ENCODE measurements around the gene MID1IP1. TPM values are rescaled to one million over a fixed set of nuclear protein-coding genes. Genes with fewer than 3 reads are reported as not detected.

MID1IP1 gene
- total RNA-seq, 2 donors from 2014 or later: 36.7 to 41.7 TPM

DNA sequence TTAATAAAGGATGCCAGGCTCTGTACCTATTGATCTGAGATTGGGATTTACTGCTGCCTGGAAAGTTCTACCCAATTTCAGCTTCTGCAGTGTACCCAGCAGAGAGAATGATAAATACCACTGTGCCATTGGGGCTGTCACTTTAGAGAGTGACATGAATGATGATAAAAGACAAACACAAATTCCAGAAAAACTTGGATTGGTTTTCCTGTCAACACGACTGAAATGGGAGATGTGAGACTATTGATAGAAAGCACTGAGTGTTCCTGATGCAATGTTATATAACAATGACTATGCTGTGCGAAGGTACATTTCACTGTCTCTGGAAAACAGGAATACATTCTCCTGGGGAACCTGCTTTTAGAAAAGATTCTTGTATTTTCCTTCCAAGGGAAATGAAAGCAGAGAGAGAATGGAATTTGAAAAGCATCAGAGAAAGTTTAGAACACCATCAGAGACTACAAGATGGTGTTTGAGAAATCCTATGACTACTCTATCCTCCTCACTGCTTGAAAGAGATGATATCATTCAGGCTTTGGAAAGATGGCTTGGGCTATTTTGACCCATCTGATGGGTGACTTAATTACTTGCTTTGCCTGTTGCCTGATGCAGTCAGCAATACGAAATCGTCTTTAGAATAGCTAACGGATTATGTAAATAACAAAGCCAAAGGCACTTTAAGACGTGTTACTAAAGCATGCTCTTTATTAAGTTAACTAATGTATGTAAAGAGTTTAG is 49.7 kb downstream of the MID1IP1 start:
- no peak for DNase-seq (ENCODE audit: low spot score)
- intact Hi-C loops (cut with DNase I): no loop called here

DNA sequence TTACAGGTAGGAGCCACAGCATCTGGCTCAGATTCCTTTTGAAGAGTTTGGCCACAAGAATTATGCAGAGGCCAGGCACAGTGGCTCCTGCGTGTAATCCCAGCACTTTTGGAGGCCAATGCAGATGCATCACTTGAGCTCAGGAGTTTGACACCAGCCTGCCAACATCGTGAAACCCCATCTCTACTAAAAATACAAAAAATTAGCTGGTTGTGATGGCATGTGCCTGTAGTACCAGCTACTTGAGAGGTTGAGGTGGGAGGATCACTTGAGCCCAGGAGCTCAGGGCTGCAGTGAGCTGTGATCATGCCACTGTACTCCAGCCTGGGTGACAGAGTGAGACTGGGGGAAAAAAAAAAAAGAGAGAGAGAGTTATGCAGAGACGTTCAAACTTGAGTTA is 53.0 kb downstream of the MID1IP1 start:
- intact Hi-C loops (cut with DNase I): no loop called here
- DNase-seq (ENCODE audit: low spot score): no peak

Other genes with a start within 250 kb of the MID1IP1 start
- gene TSPAN7, start 239.9 kb upstream of the MID1IP1 start, total RNA-seq: 10 to 100 TPM; 30.5 to 40.1 TPM

All from posterior vena cava (tissue), 2 donors.